Fibroblast of mammary gland (primary cell): ENCODE data around the gene THOC7.
A peak's percentile ranks its signal among the peaks of the same experiment; 100 is the strongest.

Experiments used
- DNase-seq: peaks from one replicate; pipeline ENCODE4 v3.0.0-alpha.2; 2010; ENCODE audit warnings: low read depth
- H3K4me3 ChIP-seq: 2 replicates; pipeline ENCODE4 v1.5.1; 2011; ENCODE audit warnings: low read depth, mild to moderate bottlenecking, low read length, moderate library complexity; ENCODE audit not compliant: control insufficient read depth
- CTCF ChIP-seq: conservative IDR thresholded peaks from 2 replicates; pipeline ENCODE4 v1.5.1; 2011; ENCODE audit warnings: low read depth, low read length, inconsistent platforms; ENCODE audit not compliant: control insufficient read depth, insufficient read depth

Gene THOC7

DNA sequence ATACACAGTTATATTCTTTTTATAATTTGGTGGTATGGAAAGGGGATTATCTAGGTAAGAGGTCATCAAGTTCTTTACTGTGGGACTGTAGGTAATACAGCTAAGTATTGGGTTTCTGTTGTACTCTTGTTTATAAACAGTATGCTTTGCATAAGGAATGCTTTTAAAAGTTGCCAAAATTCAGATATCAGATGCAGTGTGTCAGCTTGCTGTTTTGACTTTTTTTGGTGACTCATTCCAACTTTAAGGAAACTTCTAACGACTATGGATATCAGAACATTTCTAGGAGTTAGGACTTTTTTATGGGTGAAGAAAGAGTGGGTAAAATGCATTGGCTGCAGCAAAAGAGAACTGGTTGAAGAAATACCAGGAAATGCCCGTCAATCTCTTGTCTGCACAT, 45.8 kb upstream of the THOC7 start:
- peak; percentile 28 for DNase-seq
- TF ChIP-seq CTCF: no peak
- no peak overlapping the region for H3K4me3 ChIP-seq

DNA sequence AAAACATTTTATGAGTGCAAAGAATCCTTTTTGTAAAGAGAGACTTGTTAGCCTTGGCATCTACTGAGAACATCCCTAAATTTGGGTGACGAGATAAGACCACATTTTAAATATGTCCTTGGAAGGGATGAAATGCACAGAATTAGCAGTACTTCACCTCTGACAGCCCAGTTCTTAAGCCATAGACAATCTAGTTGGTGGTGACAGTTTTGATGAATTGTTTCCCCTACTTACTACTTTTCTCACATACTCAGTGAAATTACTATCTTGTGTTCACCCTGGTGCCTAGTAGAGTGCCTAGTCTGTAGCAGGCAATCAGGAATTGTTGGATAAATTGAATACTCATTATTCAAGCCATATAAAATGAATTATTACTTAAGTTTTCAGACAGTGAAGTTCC, 45.2 kb upstream of the THOC7 start:
- no peak overlapping the region for H3K4me3 ChIP-seq
- no peak for TF ChIP-seq CTCF

GRCh38 chr3:63908081-63908736, 44.6 kb upstream of the THOC7 start:
- peak; percentile 40 for TF ChIP-seq CTCF
- DNase-seq: peak; percentile 40

More for the DNA sequence above, 45.2 kb upstream of the THOC7 start:
- DNase-seq: no peak

DNA sequence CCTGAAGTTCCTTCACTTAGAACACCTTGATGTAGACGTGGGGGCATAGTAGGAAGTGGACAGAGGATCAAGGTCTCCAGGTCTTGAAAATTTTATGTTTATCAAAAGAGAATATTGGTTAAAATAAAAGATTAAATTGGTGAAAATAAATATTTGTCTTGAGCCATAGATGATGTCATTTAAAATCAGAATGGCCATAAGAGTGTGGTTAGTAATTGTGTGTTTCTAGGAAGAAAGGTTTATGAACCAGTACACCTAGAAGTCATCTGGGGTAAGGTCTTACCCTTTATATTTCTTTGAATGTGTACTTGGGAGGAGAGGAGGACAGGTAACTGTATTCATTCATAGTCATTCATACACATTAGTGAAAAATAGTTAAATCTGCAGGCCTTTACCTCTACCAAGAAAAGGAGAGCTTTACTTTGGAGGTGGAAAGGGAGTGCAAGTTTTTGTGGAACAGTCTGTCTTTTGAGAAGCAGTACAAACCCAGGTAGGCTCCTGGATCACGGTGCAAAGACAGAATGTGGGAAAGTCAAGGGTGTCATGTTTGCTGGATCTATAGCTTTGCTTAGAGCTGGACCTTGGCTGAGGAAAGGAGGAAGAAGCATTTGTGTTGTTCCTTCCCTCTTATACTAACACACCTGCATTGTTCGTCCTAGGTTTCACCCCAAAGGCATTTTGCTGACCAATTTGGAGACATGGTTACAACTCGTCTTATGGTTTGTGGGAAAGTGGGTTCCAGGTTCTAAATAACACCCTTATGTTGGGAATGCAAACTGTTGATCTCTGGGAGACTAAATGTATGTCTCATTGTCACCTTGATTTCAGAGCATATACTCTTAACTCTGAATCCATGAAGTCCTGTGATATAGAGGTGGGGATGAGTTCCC, 42.4 kb upstream of the THOC7 start:
- no peak for DNase-seq
- H3K4me3 ChIP-seq: no peak overlapping the region
- TF ChIP-seq CTCF: no peak

More at GRCh38 chr3:63908081-63908736, 44.6 kb upstream of the THOC7 start:
- no peak overlapping the region for H3K4me3 ChIP-seq

DNA sequence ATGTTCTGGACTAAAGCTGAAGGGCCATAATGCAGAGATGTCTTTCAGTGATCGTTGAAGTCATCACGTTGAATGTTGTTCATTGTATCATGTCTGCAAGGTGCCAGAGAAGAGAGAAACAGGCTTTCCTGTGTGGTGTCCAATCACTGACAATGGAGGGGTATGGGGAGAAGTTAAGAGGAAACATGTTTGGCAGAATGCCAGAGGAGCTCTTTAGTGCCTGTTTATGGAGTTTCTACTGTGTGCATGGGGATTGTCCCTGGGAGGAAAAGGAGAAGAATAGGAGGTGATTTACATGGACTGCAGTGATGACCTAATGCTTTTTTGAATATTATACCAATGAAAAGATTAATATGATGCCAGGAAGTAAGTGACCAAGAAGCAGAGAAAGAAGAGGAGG, 36.9 kb upstream of the THOC7 start:
- no peak for TF ChIP-seq CTCF
- DNase-seq: no peak
- no peak overlapping the region for H3K4me3 ChIP-seq

- no peak overlapping the region for H3K4me3 ChIP-seq
- TF ChIP-seq CTCF: no peak
- DNase-seq: no peak
These were observed 36.4 kb upstream of the THOC7 start for GRCh38 chr3:63900010-63900409.
